GM23338 (cell line): ENCODE measurements around the gene CMTR1. TPM values are rescaled to one million over a fixed set of nuclear protein-coding genes. Genes with fewer than 3 reads are reported as not detected.

Experiments used
- ATAC-seq: fragments of 200-7000 bp; cut with Tn5 transposase; 3 replicates; pipeline ENCODE4 v1.9.1; 2020
- DNase-seq: peaks from one replicate; pipeline ENCODE4 v3.0.0-alpha.2; 2015; ENCODE audit warnings: low spot score
- H2AFZ ChIP-seq: fragments of 200-600 bp; sonication (generic); 2 replicates; pipeline ENCODE4 v1.8.0; 2016; ENCODE audit warnings: antibody characterized with exemption, mild to moderate bottlenecking, moderate library complexity
- H3F3A ChIP-seq: fragments of 200-600 bp; sonication (generic); replicated peaks from 2 replicates; pipeline ENCODE4 v1.8.0; 2017; ENCODE audit warnings: antibody characterized with exemption, mixed run types, low read depth
- H3K27ac ChIP-seq: fragments of 200-600 bp; sonication (generic); 2 replicates; pipeline ENCODE4 v1.6.1; 2016; ENCODE audit warnings: low read depth
- H3K27me3 ChIP-seq: fragments of 200-600 bp; sonication (generic); 2 replicates; pipeline ENCODE4 v1.8.0; 2016; ENCODE audit warnings: mild to moderate bottlenecking, mixed run types, moderate library complexity; ENCODE audit not compliant: insufficient read depth
- H3K36me3 ChIP-seq: fragments of 200-600 bp; sonication (generic); 2 replicates; pipeline ENCODE4 v1.8.0; 2016; ENCODE audit warnings: mild to moderate bottlenecking; ENCODE audit not compliant: insufficient read depth
- H3K4me1 ChIP-seq: fragments of 200-600 bp; sonication (generic); 2 replicates; pipeline ENCODE4 v1.8.0; 2016; ENCODE audit warnings: mild to moderate bottlenecking, moderate library complexity; ENCODE audit not compliant: insufficient read depth
- H3K4me2 ChIP-seq: fragments of 200-600 bp; sonication (generic); 2 replicates; pipeline ENCODE4 v1.7.1; 2017; ENCODE audit warnings: mixed run types
- H3K4me3 ChIP-seq: fragments of 200-600 bp; sonication (generic); 2 replicates; pipeline ENCODE4 v1.6.1; 2016; ENCODE audit warnings: mixed run types
- H3K79me2 ChIP-seq: fragments of 200-600 bp; sonication (generic); replicated peaks from 2 replicates; pipeline ENCODE4 v1.8.0; 2017; ENCODE audit warnings: mild to moderate bottlenecking; ENCODE audit not compliant: insufficient read depth
- H3K9me2 ChIP-seq: fragments of 200-600 bp; sonication (generic); 2 replicates; pipeline ENCODE4 v1.8.0; 2017; ENCODE audit not compliant: insufficient read depth
- H4K20me1 ChIP-seq: fragments of 200-600 bp; sonication (generic); replicated peaks from 2 replicates; pipeline ENCODE4 v1.8.0; 2017; ENCODE audit warnings: mild to moderate bottlenecking; ENCODE audit not compliant: insufficient read depth
- H3K27ac Mint-ChIP-seq: 2 replicates; pipeline ENCODE4 v1.8.0; 2020; ENCODE audit warnings: inconsistent platforms, mild to moderate bottlenecking, moderate library complexity, mixed read lengths
- H3K27me3 Mint-ChIP-seq: 3 replicates; pipeline ENCODE4 v1.8.0; 2022; ENCODE audit warnings: low read depth, mild to moderate bottlenecking, moderate library complexity, mixed read lengths, inconsistent platforms; ENCODE audit not compliant: insufficient read depth, poor library complexity
- H3K36me3 Mint-ChIP-seq: 3 replicates; pipeline ENCODE4 v1.8.0; 2021; ENCODE audit warnings: low read depth, mild to moderate bottlenecking, inconsistent platforms, moderate library complexity, mixed read lengths
- H3K4me1 Mint-ChIP-seq: 3 replicates; pipeline ENCODE4 v1.8.0; 2020; ENCODE audit warnings: mild to moderate bottlenecking, inconsistent platforms, mixed read lengths
- H3K4me3 Mint-ChIP-seq: 3 replicates; pipeline ENCODE4 v1.8.0; 2021; ENCODE audit warnings: moderate library complexity, mild to moderate bottlenecking, inconsistent platforms, mixed read lengths
- H3K9me3 Mint-ChIP-seq: 3 replicates; pipeline ENCODE4 v1.8.0; 2020; ENCODE audit warnings: moderate library complexity, mild to moderate bottlenecking, inconsistent platforms, mixed read lengths
- CREB1 ChIP-seq: fragments of 250-450 bp; sonication (Bioruptor Pico); IDR thresholded peaks from 2 replicates; pipeline ENCODE4 v1.5.0; 2020; ENCODE audit warnings: low read depth, mild to moderate bottlenecking, moderate library complexity
- CTCF ChIP-seq, 2 experiments: fragments of 200-600 bp in 1 of 2; sonication (generic) in 1 of 2; conservative IDR thresholded peaks; 2 replicates each; pipeline versions ENCODE4 v1.5.1 to v1.6.1; 2016 to 2017; ENCODE audit warnings: antibody characterized with exemption in 2 of 2, low read depth in 2 of 2, mild to moderate bottlenecking in 2 of 2, moderate library complexity in 1 of 2
- ETS1 ChIP-seq: IDR thresholded peaks from 2 replicates; pipeline ENCODE4 v1.6.1; 2016; ENCODE audit warnings: antibody characterized with exemption
- EZH2 ChIP-seq: fragments of 200-600 bp; sonication (generic); IDR thresholded peaks from one replicate; pipeline ENCODE4 v1.8.0; 2017; ENCODE audit warnings: antibody characterized with exemption, mild to moderate bottlenecking, low read depth; ENCODE audit not compliant: unreplicated experiment
- EZH2phosphoT487 ChIP-seq: fragments of 200-600 bp; sonication (generic); IDR thresholded peaks from one replicate; pipeline ENCODE4 v1.8.1; 2018; ENCODE audit warnings: antibody characterized with exemption; ENCODE audit not compliant: unreplicated experiment
- JUNB ChIP-seq: IDR thresholded peaks from one replicate; pipeline ENCODE4 v1.6.1; 2016; ENCODE audit warnings: antibody characterized with exemption; ENCODE audit not compliant: unreplicated experiment
- NANOG ChIP-seq: IDR thresholded peaks from 2 replicates; pipeline ENCODE4 v1.6.1; 2016; ENCODE audit warnings: antibody characterized with exemption, borderline replicate concordance
- POLR2AphosphoS5 ChIP-seq: IDR thresholded peaks from 2 replicates; pipeline ENCODE4 v1.6.1; 2016; ENCODE audit warnings: antibody characterized with exemption, low read depth
- REST ChIP-seq: IDR thresholded peaks from one replicate; pipeline ENCODE4 v1.6.1; 2018; ENCODE audit warnings: antibody characterized with exemption; ENCODE audit not compliant: unreplicated experiment
- STAT1 ChIP-seq: IDR thresholded peaks from one replicate; pipeline ENCODE4 v1.6.1; 2016; ENCODE audit warnings: antibody characterized with exemption; ENCODE audit not compliant: unreplicated experiment
- ZNF114 ChIP-seq: fragments of 250-450 bp; sonication (Bioruptor Pico); IDR thresholded peaks from 2 replicates; pipeline ENCODE4 v1.5.0; 2020; ENCODE audit warnings: mild to moderate bottlenecking, moderate library complexity
- ZNF331 ChIP-seq: fragments of 250-450 bp; sonication (Bioruptor Pico); IDR thresholded peaks from 2 replicates; pipeline ENCODE4 v1.5.0; 2020; ENCODE audit warnings: low read depth, mild to moderate bottlenecking, moderate library complexity
- ZNF462 ChIP-seq: fragments of 250-450 bp; sonication (Bioruptor Pico); IDR thresholded peaks from 2 replicates; pipeline ENCODE4 v1.5.0; 2020; ENCODE audit warnings: mild to moderate bottlenecking, moderate library complexity
- polyA plus RNA-seq: library from polyadenylated mRNA; unstranded; fragments of >200 nt; fragmentation: Nextera tagmentation; extraction: Ambion mirVana; gene quantifications from 2 replicates; pipeline ENCODE4 v1.2.1, GENCODE V29; 2016
- total RNA-seq: library from RNA; depleted of rRNA; stranded (reverse); fragments of >200 nt; shearing (Covaris generic); gene quantifications from 2 replicates; pipeline ENCODE4 v1.2.3, GENCODE V29; 2014

Gene CMTR1
- total and polyA plus RNA-seq, 2 experiments from 2014 or later = 7.3 to 36.4 TPM

GRCh38 chr6:37491830-37492208 lies 58.8 kb downstream of the CMTR1 start:
- Histone ChIP-seq H3K27ac (no peak overlapping the region), H2AFZ (no peak overlapping the region), H3K4me1 (peaks cover 15% of the 10 kb centered on the region), H3F3A (0 out of 2 replicates have a peak, but pooled peaks cover 3% of the 10 kb centered on the region), H4K20me1 (0 out of 2 replicates have a peak, but pooled peaks cover 5% of the 10 kb centered on the region), H3K36me3 (no peaks in the 10 kb centered on the region), H3K4me2 (peak overlapping the region; percentile 59; the same call in 1 of the 2 replicates), H3K79me2 (no peaks in the 10 kb centered on the region), H3K27me3 (no peaks in the 10 kb centered on the region), H3K9me2 (no peaks in the 10 kb centered on the region), H3K4me3 (no peak overlapping the region)
- H3K27ac Mint-ChIP-seq = no peak overlapping the region
- TF ChIP-seq ZNF114 (CRISPR knock-in tag) (no peak), JUNB (no peak), NANOG (no peak), EZH2phosphoT487 (no peak), ETS1 (no peak), ZNF462 (CRISPR knock-in tag) (no peak), REST (no peak), POLR2AphosphoS5 (no peak), CTCF (conservative IDR thresholded peaks at IDR 0.05; ENCODE audit: low read depth in 2 of 2) (no peak), ZNF331 (no peak), STAT1 (no peak), EZH2 (no peak), CREB1 (no peak)
- H3K9me3 Mint-ChIP-seq = no peaks in the 10 kb centered on the region
- H3K4me1 Mint-ChIP-seq = peaks cover 36% of the 10 kb centered on the region
- DNase-seq (no peak), ATAC-seq (no peak)
- H3K27me3 Mint-ChIP-seq = peaks cover 14% of the 10 kb centered on the region
- H3K4me3 Mint-ChIP-seq = no peak overlapping the region
- H3K36me3 Mint-ChIP-seq = no peaks in the 10 kb centered on the region
